Keratinocyte (primary cell): Measurements from ENCODE around the gene ANKS1A.

Experiments used
- EZH2 ChIP-seq: IDR thresholded peaks from one replicate; pipeline ENCODE4 v1.6.1; 2012; ENCODE audit warnings: inconsistent platforms, mild to moderate bottlenecking, low read length, moderate library complexity
- TF ChIP-seq, protein P1 (sequence below), 3 experiments: IDR thresholded peaks in 1 of 3; conservative IDR thresholded peaks in 1 of 3; optimal IDR thresholded peaks in 1 of 3; 2 replicates in 2 of 3; 3 replicates in 1 of 3; pipeline versions ENCODE3 to v1.5.1; 2011; ENCODE audit warnings: low read length in 3 of 3, mild to moderate bottlenecking in 3 of 3, moderate library complexity in 2 of 3, control low read depth in 1 of 3, inconsistent platforms in 1 of 3; ENCODE audit not compliant: insufficient read depth in 2 of 3; ENCODE audit errors: extremely low read depth in 1 of 3

GRCh38 chr6:35056952-35057351 is 167.9 kb downstream of the ANKS1A start:
- TF ChIP-seq, protein P1, sequence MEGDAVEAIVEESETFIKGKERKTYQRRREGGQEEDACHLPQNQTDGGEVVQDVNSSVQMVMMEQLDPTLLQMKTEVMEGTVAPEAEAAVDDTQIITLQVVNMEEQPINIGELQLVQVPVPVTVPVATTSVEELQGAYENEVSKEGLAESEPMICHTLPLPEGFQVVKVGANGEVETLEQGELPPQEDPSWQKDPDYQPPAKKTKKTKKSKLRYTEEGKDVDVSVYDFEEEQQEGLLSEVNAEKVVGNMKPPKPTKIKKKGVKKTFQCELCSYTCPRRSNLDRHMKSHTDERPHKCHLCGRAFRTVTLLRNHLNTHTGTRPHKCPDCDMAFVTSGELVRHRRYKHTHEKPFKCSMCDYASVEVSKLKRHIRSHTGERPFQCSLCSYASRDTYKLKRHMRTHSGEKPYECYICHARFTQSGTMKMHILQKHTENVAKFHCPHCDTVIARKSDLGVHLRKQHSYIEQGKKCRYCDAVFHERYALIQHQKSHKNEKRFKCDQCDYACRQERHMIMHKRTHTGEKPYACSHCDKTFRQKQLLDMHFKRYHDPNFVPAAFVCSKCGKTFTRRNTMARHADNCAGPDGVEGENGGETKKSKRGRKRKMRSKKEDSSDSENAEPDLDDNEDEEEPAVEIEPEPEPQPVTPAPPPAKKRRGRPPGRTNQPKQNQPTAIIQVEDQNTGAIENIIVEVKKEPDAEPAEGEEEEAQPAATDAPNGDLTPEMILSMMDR (optimal IDR thresholded peaks at IDR 0.05 in 1 of 3, IDR thresholded peaks at IDR 0.05 in 1 of 3, conservative IDR thresholded peaks at IDR 0.05 in 1 of 3; ENCODE audit: extremely low read depth in 1 of 3, insufficient read depth in 2 of 3, low read length in 3 of 3) = no peak
- TF ChIP-seq EZH2 = no peak
